HUES64 (cell line): ENCODE measurements around the gene RAB40B.

Experiments used
- H3K27ac ChIP-seq: 2 replicates; pipeline ENCODE4 v1.7.0; 2013; ENCODE audit warnings: low read depth, low read length, inconsistent platforms
- H3K27me3 ChIP-seq: 2 replicates; pipeline ENCODE4 v1.6.1; 2013; ENCODE audit warnings: mild to moderate bottlenecking, low read length; ENCODE audit not compliant: insufficient read depth
- H3K36me3 ChIP-seq: 2 replicates; pipeline ENCODE4 v1.6.1; 2013; ENCODE audit warnings: mild to moderate bottlenecking, low read length; ENCODE audit not compliant: insufficient read depth
- H3K4me1 ChIP-seq: 2 replicates; pipeline ENCODE4 v1.6.1; 2013; ENCODE audit warnings: mild to moderate bottlenecking, low read length, moderate library complexity; ENCODE audit not compliant: insufficient read depth
- H3K4me3 ChIP-seq: 2 replicates; pipeline ENCODE4 v1.5.1; 2013; ENCODE audit warnings: mild to moderate bottlenecking, low read length, moderate library complexity
- H3K9ac ChIP-seq: 2 replicates; pipeline ENCODE4 v1.6.1; 2013; ENCODE audit warnings: mild to moderate bottlenecking, low read depth, low read length
- H3K9me3 ChIP-seq: 2 replicates; pipeline ENCODE4 v1.6.1; 2013; ENCODE audit warnings: low read depth, low read length; ENCODE audit not compliant: insufficient read depth
- WGBS: fragments of 150-250, 120-280 bp; methylation state at CpG from one replicate; pipeline ENCODE4 v1.1.7; 2013; ENCODE audit warnings: missing lambda C conversion rate; 5-methylcytosine and 5-hydroxymethylcytosine counted together

RAB40B gene

GRCh38 chr17:82640036-82640435 lies 58.5 kb downstream of the RAB40B start:
- no peak overlapping the region for H3K9ac ChIP-seq

DNA sequence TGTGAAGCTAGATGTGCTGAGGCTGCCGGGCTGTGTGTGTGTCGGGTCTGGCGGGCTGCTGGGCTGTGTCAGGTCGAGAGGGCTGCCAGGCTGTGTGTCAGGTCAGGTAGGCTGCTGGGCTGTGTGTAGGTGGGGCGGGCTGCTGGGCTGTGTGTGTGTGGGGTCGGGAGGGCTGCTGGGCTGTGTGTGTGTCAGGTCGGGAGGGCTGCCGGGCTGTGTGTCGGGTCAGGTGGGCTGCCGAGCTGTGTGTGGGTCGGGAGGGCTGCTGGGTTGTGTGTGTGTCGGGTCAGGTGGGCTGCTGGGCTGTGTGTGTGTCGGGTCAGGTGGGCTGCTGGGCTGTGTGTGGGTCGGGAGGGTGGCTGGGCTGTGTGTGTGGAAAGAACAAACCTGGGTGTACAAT lies 58.9 kb downstream of the RAB40B start:
- no peaks in the 10 kb centered on the region for H3K27me3 ChIP-seq

More at GRCh38 chr17:82640036-82640435, 58.5 kb downstream of the RAB40B start:
- H3K4me1 ChIP-seq: no peaks in the 10 kb centered on the region
- H3K27me3 ChIP-seq: no peaks in the 10 kb centered on the region
- no peak overlapping the region for H3K27ac ChIP-seq
- H3K4me3 ChIP-seq: no peak overlapping the region
- peaks cover 69% of the 10 kb centered on the region for H3K36me3 ChIP-seq
- 98% methylated on average over 5 of the region's 5 CpGs for WGBS
- no peaks in the 10 kb centered on the region for H3K9me3 ChIP-seq

DNA sequence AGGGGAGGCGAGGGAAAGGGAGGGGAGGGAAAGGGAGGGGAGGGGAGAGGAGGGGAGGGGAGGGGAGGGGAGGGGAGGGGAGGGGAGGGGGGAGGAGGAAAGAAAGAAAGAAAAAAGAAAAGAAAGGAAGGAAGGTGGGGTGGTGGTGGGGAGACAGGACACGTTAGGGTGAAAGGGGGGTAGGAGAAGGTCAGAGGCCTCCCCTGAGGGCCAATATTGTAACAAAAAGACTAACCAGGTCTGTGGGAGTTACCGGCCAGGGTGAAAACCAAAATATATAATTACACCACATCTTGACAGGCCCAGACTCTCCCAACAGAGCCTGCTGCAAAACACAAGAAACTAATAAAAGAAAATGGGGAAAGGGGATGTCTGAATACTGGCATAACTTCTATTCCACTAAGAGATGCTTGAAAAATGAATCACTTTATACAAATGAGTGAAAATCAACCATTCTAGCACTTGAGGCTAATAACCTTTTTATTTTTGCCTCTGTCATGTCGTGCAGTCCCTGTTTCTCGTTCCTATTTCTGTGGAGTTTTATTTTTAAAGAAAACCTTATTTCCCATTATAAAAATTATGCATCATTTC lies 60.2 kb downstream of the RAB40B start:
- H3K27ac ChIP-seq: no peak overlapping the region
- WGBS: 86% methylated on average over 4 of the region's 5 CpGs
- H3K27me3 ChIP-seq: no peaks in the 10 kb centered on the region
- peaks cover 68% of the 10 kb centered on the region for H3K36me3 ChIP-seq
- no peak overlapping the region for H3K9ac ChIP-seq
- no peaks in the 10 kb centered on the region for H3K9me3 ChIP-seq
- H3K4me3 ChIP-seq: no peak overlapping the region
- H3K4me1 ChIP-seq: no peaks in the 10 kb centered on the region

More for the DNA sequence above, 58.9 kb downstream of the RAB40B start:
- H3K9me3 ChIP-seq: no peaks in the 10 kb centered on the region
- H3K27ac ChIP-seq: no peak overlapping the region
- no peaks in the 10 kb centered on the region for H3K4me1 ChIP-seq
- H3K36me3 ChIP-seq: peaks cover 69% of the 10 kb centered on the region
- H3K4me3 ChIP-seq: no peak overlapping the region
- WGBS: 92% methylated on average over 14 of the region's 14 CpGs
- no peak overlapping the region for H3K9ac ChIP-seq

GRCh38 chr17:82636626-82637598 lies 61.6 kb downstream of the RAB40B start:
- H3K27me3 ChIP-seq: no peaks in the 10 kb centered on the region
- H3K36me3 ChIP-seq: peaks cover 55% of the 10 kb centered on the region
- no peak overlapping the region for H3K27ac ChIP-seq
- H3K9me3 ChIP-seq: no peaks in the 10 kb centered on the region
- H3K4me1 ChIP-seq: no peaks in the 10 kb centered on the region
- H3K4me3 ChIP-seq: no peak overlapping the region
- WGBS: 95% methylated on average over 16 of the region's 16 CpGs
- no peak overlapping the region for H3K9ac ChIP-seq

DNA sequence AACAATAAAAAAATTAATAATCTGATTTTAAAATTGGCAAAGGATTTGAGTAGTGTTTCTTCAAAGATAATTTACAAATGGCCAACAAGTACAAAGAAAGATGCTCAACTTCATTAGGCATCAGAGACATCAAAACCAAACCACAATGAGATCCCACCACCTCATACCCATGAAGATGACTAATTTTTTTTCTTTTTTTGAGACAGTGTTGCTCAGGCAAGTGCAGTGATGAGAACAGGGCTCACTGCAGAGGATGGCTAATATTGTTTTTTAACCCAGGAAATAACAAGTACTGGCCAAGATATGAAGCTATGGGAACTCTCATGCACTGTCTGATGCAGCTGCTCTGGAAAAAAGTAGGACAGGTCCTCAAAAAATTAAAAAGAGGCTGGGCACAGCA lies 65.2 kb downstream of the RAB40B start:
- no peak overlapping the region for H3K9ac ChIP-seq
- no peak overlapping the region for H3K27ac ChIP-seq
- peaks cover 46% of the 10 kb centered on the region for H3K36me3 ChIP-seq
- H3K9me3 ChIP-seq: no peaks in the 10 kb centered on the region
- no peaks in the 10 kb centered on the region for H3K4me1 ChIP-seq
- H3K4me3 ChIP-seq: no peak overlapping the region
- H3K27me3 ChIP-seq: no peaks in the 10 kb centered on the region

- Histone ChIP-seq H3K36me3 (peaks cover 49% of the 10 kb centered on the region), H3K4me3 (no peak overlapping the region), H3K9me3 (no peaks in the 10 kb centered on the region), H3K4me1 (no peaks in the 10 kb centered on the region), H3K27ac (no peak overlapping the region), H3K27me3 (no peaks in the 10 kb centered on the region), H3K9ac (no peak overlapping the region)
- 95% methylated on average over 8 of the region's 8 CpGs for WGBS
Measured at GRCh38 chr17:82632451-82632850, 66.0 kb downstream of the RAB40B start.

- no peak overlapping the region for H3K4me3 ChIP-seq
- H3K27me3 ChIP-seq: no peaks in the 10 kb centered on the region
- WGBS: 97% methylated on average over 6 of the region's 6 CpGs
- no peak overlapping the region for H3K27ac ChIP-seq
- H3K9ac ChIP-seq: no peak overlapping the region
- H3K9me3 ChIP-seq: no peaks in the 10 kb centered on the region
- H3K36me3 ChIP-seq: peaks cover 51% of the 10 kb centered on the region
- no peaks in the 10 kb centered on the region for H3K4me1 ChIP-seq
Measured at GRCh38 chr17:82631544-82631943, 67.0 kb downstream of the RAB40B start.

GRCh38 chr17:82630212-82630611 lies 68.3 kb downstream of the RAB40B start:
- Histone ChIP-seq H3K9ac (no peak overlapping the region), H3K9me3 (no peaks in the 10 kb centered on the region), H3K27me3 (no peaks in the 10 kb centered on the region), H3K4me3 (no peak overlapping the region), H3K36me3 (peaks cover 62% of the 10 kb centered on the region), H3K27ac (no peak overlapping the region), H3K4me1 (no peaks in the 10 kb centered on the region)
- 92% methylated on average over 12 of the region's 12 CpGs for WGBS

DNA sequence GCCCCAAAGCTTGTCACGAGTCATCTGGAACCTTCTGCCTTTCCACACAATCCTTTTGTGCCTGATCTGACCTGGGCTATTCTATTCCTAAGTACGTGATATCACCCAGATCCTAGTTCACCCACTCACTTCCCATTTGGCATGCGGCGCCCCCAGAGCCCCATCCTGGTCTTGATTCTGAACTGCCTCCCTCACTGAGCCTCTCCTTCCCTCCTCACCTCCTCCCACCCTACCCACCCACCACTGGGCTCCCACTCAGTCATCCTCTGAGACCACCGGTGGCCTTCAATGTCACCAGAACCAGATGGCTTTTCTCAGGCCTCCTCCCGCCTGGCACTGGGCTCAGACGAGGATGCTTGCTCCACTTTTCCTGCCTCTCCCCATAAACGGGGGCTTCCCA lies 68.8 kb downstream of the RAB40B start:
- no peak overlapping the region for H3K4me3 ChIP-seq
- H3K4me1 ChIP-seq: no peaks in the 10 kb centered on the region
- peaks cover 67% of the 10 kb centered on the region for H3K36me3 ChIP-seq
- no peak overlapping the region for H3K9ac ChIP-seq
- WGBS: 93% methylated on average over 8 of the region's 8 CpGs
- no peaks in the 10 kb centered on the region for H3K27me3 ChIP-seq
- no peak overlapping the region for H3K27ac ChIP-seq
- no peaks in the 10 kb centered on the region for H3K9me3 ChIP-seq

DNA sequence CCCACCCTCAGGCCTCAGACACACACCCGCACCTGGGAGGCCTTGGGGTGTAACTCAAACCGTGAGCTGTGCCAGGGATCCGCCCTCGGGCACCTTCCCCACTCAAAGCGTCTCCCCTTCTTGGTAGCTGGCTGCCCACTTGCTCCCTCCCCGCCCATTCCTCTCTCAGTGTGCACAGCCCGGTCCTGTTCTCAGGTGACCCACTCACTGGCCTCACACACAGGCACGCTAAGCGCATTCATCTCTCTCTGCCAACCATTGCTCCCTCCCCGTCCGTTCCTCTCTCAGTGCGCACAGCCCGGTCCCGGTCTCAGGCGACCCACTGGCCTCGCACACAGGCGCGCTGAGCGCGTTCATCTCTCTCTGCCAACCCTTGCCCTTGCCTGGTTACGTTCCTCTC lies 71.1 kb downstream of the RAB40B start:
- Histone ChIP-seq H3K4me1 (no peaks in the 10 kb centered on the region), H3K9me3 (no peaks in the 10 kb centered on the region), H3K9ac (no peak overlapping the region), H3K27me3 (no peaks in the 10 kb centered on the region), H3K36me3 (peaks cover 70% of the 10 kb centered on the region), H3K4me3 (no peak overlapping the region), H3K27ac (no peak overlapping the region)
- 97% methylated on average over 21 of the region's 21 CpGs for WGBS

DNA sequence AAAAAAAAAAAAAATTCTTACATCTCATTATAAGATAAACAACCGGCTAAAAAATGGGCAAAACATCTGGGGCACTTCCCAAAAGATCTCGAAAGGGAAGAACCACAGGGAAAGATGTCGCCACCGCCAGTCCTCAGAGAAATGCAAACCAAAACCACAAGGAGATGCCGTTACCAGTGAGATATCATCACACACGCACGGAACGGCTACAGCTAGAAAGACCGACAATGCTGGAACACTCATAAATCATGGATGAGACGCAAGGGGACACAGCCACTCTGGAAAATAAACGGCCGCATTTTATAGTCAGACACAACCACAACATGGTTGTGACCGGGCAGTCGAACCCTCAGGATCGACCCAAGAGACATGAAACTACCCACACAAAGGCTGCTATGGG lies 74.8 kb downstream of the RAB40B start:
- 97% methylated on average over 15 of the region's 15 CpGs for WGBS
- H3K4me3 ChIP-seq: no peak overlapping the region
- no peak overlapping the region for H3K9ac ChIP-seq
- H3K27ac ChIP-seq: no peak overlapping the region
- H3K4me1 ChIP-seq: no peaks in the 10 kb centered on the region
- no peaks in the 10 kb centered on the region for H3K9me3 ChIP-seq
- H3K27me3 ChIP-seq: no peaks in the 10 kb centered on the region
- H3K36me3 ChIP-seq: peaks cover 87% of the 10 kb centered on the region
